GM19043 (cell line): ENCODE measurements around the gene RFLNA.

Source experiments
- ATAC-seq: cut with Tn5 transposase; IDR thresholded peaks from one replicate; pipeline ENCODE4 v1.9.1; 2021; ENCODE audit warnings: low read depth; ENCODE audit not compliant: unreplicated experiment

The RFLNA gene

DNA sequence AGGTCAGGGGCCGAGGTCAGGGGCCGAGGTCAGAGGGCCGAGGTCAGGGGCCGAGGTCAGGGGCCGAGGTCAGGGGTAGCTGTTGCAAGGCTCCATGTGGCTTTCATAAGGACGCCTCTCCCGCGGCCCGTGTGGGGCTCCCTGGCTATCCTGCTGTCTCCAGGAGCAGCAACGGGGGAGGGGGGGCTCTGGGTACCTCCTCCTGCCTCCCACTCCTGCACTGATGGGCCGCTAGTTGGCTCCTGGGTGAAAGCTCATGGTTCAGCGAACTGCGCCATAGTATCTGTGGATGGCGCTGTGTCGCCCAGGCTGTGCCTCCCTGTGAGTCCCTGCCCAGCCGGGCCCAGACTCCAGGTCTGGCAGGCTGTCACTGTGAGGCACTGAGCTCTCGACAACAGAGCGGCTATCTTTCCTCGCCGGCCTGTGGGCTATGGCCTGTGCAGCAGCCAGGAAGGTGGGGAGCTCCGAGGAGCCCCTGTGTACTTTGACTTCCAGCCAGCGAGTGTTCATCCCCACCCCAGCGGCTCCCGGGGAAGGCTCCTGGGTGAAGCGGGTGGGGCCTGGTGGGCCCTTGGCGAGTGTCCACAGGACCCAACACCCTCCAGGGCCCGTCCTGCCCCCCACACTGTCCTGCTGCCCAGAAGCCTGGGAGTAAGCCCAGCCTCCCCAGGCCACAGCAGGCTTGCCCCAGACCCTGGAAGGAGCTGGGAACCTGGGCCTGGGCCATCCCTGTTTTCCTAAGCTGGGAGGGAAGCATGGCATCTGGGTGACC lies 8.1 kb downstream of the RFLNA start:
- no peak for ATAC-seq

- no peak for ATAC-seq
Observed at GRCh38 chr12:124303579-124304313, 8.9 kb downstream of the RFLNA start.

- no peak for ATAC-seq
Observed at GRCh38 chr12:124304314-124304790, 9.5 kb downstream of the RFLNA start.

DNA sequence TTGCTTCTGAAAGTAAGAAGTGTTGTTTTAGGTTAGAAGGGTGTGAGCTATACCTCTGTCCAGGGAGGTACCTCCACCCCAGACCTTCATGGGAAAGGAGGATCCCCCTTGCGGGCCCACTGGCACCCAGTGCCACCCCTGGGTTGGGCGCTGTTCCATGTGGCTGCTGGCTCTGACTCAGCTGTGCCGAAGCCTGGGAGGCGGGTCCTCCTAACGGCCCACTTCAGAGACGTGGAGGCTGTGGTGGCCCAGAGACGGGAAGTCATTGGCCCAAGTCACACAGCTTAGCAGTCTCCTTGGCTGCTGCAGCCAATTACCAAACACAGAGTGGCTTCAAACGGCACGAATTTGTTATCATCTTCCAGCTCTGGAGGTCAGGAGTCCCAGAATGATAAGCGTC lies 10.2 kb downstream of the RFLNA start:
- ATAC-seq = no peak

DNA sequence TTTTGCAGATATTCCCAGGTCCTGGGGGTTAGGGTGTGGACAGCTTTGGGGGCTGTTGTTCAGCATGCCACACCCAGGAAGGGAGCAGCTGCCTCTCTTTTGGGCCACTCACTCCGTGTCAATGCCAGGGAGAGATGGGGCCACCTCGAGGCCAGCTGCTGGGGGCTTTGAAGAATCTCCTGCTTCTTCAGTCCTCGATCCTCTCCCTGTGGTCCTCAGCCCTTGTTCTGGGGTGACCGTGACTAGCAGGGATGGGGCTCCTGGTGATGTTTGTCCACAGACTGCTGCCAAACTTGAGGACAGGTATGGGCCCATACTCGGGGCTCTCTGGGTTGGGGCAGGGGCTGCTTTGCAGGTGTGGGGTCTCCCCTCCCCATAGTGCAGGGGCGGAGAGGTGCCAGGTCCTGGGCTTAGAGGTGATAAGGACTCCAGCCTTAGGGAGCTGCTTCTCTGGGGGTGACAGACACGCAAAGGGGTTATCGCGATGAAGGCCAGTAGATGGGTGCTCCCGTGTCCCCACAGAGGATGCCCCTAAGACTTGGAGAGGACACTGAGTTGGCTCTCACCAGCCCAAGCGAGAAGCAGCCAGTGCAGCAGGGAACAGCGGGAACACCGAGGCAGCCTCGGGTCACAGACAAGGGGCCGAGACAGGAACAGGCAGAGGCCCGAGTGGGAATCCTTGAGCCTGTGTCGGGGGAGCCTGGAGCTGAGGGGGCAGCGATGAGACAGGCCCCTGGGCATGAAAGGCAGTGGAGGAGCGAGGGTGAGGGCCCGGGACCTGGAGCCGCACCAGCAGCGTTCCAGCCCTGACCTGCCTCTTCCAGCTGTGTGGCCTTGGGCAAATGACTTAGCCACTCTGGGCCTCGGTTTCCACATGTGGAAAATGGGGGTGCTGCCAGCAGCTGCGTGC lies 11.1 kb downstream of the RFLNA start:
- ATAC-seq = no peak

DNA sequence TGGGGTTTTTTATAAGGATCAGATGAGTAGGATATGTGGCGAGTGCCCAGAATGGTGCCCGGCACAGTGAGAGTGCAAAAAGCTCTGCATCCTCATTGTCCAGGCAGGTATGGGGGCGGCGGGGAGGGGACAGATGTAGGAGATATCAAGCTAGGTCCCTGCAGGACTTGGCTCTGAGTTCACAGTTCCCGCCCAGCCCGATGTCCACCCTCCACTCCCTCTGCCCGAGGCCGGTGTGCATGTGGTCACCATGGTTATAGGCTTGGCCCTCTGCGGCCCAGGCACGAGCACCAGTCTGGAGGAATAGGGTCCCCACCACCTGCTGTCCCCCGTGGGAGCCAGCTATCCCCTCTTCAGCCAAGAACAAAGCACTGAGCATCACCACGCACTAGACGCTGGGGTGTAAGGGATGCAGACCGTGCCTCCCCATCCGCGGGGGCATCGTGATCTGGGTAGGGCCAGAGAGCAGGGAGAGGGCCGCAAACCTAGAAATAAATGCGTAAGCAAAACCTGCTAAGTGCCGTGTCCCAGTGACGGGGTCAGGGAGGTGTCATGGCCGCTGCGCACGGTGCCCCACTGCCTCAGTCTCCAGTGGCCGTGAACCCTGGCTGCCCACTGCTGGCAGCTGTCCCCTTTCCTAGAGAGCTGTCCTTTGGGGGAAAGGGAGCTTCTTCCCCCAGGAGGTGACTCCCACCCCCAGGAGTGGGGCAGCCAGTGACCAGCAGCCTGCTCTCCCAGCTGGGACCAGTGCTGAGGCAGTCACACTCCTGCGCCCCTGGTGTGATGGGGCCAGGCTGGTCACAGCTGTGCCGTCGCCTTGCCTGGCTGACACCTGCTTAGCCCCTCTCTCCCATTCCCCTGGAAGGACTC lies 12.0 kb downstream of the RFLNA start:
- no peak for ATAC-seq

DNA sequence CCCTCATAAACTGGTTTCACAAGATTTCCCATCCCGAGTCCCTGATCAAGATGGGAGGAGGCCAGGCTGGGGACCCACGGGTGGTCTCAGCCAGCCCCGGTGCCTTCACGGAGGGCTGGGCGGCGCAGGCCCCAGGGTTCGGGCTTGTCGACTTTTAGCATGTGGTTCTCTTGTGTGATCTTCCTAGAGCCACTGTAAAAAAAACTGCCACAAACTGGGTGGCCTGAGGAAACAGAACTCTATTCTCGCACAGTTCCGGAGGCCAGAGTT lies 12.6 kb downstream of the RFLNA start:
- no peak for ATAC-seq

DNA sequence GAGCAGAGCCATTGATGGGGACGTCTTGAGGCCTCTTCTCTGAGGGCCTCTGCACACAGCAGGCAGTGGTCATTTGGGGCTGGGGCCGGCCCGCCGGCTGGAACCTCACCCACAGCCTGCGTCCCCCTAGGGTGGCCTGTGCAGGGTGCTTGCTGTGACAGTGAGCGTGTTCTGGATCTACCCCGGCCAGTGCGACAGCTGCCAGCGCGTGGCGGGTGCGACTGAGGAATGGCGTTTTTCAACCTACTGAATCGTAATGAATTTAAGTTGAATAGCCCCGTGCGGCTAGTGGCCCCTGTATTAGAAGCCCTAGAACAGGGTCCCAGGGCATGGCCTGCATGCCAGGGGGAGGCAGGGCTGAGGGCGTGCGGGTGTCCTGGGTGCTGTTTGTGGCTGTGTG lies 13.8 kb downstream of the RFLNA start:
- no peak for ATAC-seq

DNA sequence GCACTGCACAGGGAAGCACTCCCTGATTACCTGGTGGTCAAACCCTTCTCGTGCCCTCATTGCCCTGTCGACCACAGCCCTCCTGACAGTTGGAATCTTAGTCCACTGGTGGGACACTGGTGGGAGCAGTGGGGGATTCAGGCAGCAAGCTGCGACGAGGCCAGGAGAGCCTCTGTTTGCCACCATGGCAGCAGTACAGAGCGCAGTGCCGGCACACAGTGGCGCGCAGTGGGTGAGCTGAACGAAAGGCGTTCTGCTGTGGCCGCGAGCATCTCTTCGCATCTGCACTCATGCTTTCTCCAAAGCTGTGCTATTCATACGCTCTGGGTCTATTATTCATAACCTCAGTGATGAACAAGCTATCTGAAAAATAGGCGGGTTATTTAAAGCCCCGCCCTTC lies 14.3 kb downstream of the RFLNA start:
- ATAC-seq = no peak

- ATAC-seq = no peak
Observed at GRCh38 chr12:124309744-124310143, 14.9 kb downstream of the RFLNA start.

GRCh38 chr12:124310178-124310577 lies 15.3 kb downstream of the RFLNA start:
- ATAC-seq = no peak

DNA sequence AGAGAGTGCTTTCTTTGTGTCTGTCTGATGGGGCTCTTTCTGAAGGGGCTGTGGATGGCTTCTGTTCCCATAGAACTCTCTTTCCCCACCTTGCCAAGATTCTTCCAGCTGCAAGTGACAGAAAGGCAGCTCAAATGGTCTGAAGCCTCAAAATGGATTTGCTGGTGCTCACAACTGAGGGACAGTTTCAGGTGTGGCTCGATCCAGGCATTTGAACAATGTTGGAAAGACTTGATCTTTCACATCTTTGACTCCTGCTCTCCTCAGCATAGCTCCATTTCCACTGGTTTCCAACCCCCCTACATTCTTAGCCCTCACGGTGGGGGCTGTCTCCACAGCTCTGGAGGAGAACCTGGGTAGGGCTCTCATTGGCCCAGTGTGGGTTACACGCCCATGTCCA lies 15.9 kb downstream of the RFLNA start:
- ATAC-seq = no peak

DNA sequence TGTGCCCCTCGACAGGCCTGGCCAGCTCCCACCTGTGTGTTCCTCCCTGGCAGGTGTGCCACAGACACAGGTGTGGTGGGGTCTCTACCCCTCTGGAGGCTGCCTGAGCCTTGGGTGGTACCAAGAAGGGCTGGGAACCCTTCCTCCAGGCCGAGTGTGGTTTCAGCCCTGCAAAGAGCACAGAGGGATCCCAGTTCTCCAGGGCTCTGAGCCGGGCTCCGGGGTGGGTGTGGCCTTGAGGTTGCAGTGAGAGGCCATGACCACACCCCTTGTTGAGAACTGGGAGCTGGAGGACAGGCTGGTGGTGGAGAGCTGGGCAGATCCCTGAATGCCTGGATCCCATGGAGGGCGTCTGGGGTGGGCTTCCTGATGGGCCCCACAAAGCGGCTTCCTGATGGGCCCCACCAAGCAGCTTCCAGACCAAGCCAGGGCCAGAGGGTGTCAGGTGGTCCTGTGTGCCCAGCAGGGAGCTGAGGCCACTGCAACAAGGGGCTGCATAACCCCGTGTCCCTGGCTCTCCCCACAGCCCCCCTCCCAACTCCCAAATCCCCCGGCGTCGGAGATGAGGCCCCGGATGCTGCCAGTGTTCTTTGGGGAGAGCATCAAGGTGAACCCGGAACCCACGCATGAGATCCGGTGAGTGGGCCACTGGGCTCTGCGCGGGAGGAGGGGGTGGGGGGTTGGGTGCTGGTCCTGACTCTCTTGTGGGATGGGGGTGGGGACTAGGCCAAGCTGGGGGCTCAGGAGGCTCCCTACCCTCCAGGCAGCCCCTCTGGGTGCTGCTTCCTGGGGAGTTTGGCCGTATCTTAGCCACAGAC lies 16.6 kb downstream of the RFLNA start:
- ATAC-seq = no peak

DNA sequence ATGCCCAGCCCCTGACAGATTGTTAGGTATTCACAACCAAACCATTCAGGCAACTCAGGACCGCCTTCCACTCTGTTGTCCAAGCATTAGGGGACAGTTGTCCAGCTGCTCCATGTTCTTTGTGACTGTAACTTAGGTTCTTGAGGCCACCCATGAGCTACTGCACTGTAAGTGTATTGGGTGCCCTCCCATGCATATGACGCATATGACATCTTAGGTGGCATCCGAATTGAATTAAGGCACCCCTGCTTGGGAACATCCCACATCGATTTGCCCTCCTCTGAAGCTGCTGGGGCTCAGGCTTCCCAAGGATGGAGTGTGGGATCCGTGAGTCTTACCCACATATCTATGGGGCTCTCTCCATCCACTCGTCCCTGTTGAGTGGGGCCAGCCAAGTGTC lies 17.7 kb downstream of the RFLNA start:
- no peak for ATAC-seq

DNA sequence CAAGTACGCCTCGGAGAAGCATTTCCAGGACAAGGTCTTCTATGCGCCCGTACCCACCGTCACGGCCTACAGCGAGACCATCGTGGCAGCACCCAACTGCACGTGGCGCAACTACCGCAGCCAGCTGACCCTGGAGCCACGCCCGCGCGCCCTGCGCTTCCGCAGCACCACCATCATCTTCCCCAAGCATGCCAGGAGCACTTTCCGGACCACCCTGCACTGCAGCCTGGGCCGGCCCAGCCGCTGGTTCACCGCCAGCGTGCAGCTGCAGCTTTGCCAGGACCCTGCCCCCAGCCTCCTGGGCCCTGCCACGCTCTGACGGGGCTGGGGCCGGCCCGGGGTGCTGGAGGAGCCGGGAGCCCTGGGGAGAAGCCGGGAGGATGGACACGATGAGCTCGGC lies 19.3 kb downstream of the RFLNA start:
- ATAC-seq = no peak

DNA sequence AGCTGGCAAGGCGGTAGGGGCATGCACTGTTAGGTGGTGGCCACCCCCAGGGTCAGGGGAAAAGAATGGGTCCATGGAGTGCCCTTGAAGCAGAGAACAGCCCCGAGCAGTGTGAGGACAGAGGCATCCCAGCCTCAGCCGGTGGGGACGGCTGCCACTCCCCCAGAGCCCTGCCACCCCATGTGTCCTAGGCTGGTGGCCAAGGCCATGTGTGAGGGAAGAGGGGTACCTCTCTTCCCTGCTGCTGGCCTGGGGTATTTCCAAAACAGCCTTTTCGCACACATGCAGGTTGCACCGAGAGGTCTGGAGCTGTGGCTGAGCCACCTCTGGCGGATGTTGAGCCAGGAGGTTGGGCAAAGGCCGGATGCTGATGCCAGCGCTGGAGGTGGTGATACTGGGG lies 19.9 kb downstream of the RFLNA start:
- ATAC-seq = no peak

DNA sequence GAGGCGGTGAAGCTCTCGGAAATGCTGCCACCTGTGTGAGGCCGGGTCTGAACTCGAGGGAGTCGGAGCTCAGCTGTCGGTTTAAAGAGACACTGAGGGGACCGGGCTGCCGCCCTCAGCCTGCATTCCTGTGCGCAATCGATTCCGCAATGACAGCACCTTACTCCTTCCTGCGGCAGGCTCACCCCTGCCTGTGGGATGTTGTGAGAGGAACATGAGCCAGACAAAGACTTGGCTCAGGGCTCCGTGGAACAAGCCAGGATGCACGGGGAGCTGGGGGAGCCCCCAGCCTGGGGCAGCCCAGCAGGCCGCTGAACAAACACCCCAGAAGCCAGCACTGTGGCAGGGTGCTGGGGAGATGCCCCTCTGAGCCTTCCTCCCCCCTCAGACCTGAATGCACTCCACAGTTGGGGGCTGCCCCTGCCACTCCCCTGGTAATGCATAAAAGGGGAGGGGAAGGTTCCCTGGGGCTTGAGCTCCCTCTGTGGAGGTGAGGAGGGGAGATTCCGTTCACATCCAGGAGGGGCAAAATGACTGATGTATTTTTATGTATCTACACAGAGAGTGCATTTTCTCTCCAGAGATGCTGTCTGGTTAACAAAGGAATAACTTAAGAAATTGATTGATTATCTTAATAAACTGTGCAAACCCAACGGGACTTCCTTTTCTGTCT lies 20.6 kb downstream of the RFLNA start:
- ATAC-seq = no peak

DNA sequence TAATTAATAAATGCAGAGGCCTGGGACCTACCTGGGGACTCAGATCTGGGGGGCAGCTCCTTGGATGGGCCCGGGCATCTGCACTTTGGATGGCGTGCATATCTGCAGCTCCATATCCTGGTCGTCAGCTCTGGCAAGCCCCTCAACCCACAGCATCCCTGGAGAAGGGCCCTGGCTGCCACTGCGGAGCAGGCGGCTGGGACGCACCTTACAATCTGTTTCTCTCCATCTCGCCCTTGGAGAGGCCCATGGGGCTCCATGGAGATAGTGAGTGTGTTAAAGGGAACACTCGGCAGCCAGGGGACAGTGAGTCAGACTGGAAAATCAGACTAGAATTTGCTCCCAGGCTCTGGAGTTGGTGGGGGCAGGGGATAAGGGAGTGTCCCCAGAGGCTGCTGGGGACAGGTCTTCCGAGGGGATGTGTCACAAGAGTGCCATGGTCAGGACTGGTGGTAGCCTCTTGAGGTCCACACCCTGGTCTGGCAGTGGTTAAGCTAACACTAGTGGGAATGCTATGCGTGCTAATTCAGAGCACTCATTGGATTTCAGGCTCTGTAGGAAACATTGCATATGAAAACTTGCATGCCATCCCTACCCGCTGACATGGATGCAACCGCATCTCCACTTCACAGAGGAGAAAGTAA lies 21.5 kb downstream of the RFLNA start:
- no peak for ATAC-seq

DNA sequence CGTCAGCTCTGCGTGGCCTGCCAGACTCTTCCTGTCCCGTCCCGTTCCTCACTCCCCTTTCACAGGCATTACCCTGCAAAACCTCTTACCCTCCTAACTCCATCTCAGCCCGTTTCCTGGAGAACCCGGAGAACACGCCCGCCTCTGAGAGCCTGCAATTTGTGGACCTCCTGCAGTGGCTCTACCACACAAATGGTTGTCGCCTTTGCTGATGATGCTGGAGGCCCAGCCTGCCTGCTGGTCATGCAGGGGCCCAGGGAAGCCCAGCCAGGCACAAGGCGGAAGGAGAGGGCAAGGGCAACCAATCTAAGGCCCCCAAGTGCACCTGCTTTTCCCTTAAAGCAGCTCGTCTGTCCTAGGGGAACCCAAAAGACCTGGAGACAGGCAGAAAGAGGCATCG lies 22.5 kb downstream of the RFLNA start:
- no peak for ATAC-seq
